Measurements from ENCODE around the gene CD99L2.

DNA sequence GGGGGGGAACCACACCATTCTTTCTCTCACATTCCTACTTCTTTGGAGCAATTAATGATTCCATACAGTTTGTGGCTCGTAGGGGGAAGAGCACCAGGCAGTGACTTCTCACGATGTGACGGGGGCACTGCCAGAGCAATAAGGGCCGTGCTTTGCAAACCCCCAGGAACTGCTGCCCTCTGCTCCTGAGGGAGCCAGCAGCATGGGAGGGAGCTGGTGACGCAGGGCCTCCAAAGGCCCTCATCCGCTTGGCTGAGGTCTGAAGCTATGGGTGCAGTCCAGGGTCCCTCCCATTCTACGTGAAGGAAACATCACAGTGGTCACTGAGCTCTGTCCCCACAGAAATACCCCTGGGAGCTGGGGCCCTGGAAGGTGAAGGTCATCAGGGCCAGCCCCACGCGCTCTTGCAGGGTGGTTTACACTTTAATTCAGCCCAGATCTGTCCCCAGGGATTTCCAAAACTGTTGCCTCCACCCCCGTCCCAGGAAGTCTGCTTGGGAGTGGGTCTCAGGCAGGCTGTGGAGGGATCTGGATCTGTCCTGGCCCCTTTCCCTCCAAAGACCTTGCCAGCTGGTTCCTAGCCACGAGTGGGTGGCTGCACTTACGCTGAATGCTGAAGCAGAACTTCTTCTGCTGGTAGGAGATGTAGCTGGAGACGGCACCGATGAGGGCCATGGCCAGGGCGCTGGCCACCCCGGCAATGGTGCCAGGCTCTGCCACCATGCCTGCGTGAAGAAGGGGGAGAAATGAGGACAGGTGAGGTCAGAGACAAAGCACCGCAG is 122.7 kb downstream of the CD99L2 start:
- TF ChIP-seq, protein P1, sequence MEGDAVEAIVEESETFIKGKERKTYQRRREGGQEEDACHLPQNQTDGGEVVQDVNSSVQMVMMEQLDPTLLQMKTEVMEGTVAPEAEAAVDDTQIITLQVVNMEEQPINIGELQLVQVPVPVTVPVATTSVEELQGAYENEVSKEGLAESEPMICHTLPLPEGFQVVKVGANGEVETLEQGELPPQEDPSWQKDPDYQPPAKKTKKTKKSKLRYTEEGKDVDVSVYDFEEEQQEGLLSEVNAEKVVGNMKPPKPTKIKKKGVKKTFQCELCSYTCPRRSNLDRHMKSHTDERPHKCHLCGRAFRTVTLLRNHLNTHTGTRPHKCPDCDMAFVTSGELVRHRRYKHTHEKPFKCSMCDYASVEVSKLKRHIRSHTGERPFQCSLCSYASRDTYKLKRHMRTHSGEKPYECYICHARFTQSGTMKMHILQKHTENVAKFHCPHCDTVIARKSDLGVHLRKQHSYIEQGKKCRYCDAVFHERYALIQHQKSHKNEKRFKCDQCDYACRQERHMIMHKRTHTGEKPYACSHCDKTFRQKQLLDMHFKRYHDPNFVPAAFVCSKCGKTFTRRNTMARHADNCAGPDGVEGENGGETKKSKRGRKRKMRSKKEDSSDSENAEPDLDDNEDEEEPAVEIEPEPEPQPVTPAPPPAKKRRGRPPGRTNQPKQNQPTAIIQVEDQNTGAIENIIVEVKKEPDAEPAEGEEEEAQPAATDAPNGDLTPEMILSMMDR (conservative IDR thresholded peaks at IDR 0.05; ENCODE audit: low read depth, low read length) = no peak
- no peak for TF ChIP-seq EZH2 (IDR thresholded peaks at IDR 0.05; ENCODE audit: borderline replicate concordance, low read depth, low read length, poor library complexity, severe bottlenecking)

Data from A673 (cell line).